CD4-positive, alpha-beta T cell (primary cell): ENCODE measurements around the gene A2M. TPM values are rescaled to one million over a fixed set of nuclear protein-coding genes. Genes with fewer than 3 reads are reported as not detected.

Source experiments
- ATAC-seq: fragments of 200-7000 bp; cut with Tn5 transposase; one replicate; pipeline ENCODE4 v1.10.0; 2022; ENCODE audit warnings: mild to moderate bottlenecking; ENCODE audit not compliant: poor library complexity
- CTCF ChIA-PET: fragments of 350-600 bp; sonication (Branson Sonifier 250); formaldehyde crosslinking; loops from one replicate; lab custom pipeline; 2021; ENCODE audit warnings: antibody characterized with exemption, inconsistent platforms; lab: Charles Lee
- POLR2A ChIA-PET: fragments of 350-600 bp; sonication (Branson Sonifier 250); formaldehyde crosslinking; loops from one replicate; lab custom pipeline; 2021; ENCODE audit warnings: antibody characterized with exemption, inconsistent platforms; lab: Charles Lee
- DNase-seq, 14 experiments: peaks; one replicate each; pipeline ENCODE4 v3.0.0-alpha.2; 2013 to 2020; ENCODE audit warnings: mixed read lengths in 2 of 14
- H3K27ac ChIP-seq, 2 donors: one replicate each; pipeline versions ENCODE4 v1.5.1 to v1.7.0; 2013; ENCODE audit warnings: low read length in 2 of 2, low read depth in 1 of 2, mild to moderate bottlenecking in 1 of 2
- H3K27me3 ChIP-seq, 2 experiments: 1 replicate in 1 of 2; 2 replicates in 1 of 2; pipeline versions ENCODE4 v1.6.1 to v1.7.0; 2013; ENCODE audit warnings: low read length in 2 of 2, control low read depth in 1 of 2, mild to moderate bottlenecking in 1 of 2, moderate library complexity in 1 of 2; ENCODE audit not compliant: insufficient read depth in 2 of 2, control insufficient read depth in 1 of 2
- H3K36me3 ChIP-seq: one replicate; pipeline ENCODE4 v1.6.1; 2013; ENCODE audit warnings: low read length, control low read depth; ENCODE audit not compliant: insufficient read depth
- H3K4me1 ChIP-seq: one replicate; pipeline ENCODE4 v1.6.1; 2013; ENCODE audit warnings: low read length, control low read depth; ENCODE audit not compliant: insufficient read depth
- H3K4me3 ChIP-seq: one replicate; pipeline ENCODE4 v1.5.1; 2013; ENCODE audit warnings: mild to moderate bottlenecking, low read length, moderate library complexity
- H3K9me3 ChIP-seq, 2 experiments: 1 replicate in 1 of 2; 2 replicates in 1 of 2; pipeline versions ENCODE4 v1.6.1 to v1.7.0; 2013; ENCODE audit warnings: low read length in 2 of 2, mild to moderate bottlenecking in 2 of 2, control low read depth in 1 of 2, moderate library complexity in 1 of 2; ENCODE audit not compliant: control insufficient read depth in 1 of 2, insufficient read depth in 1 of 2
- H3K27ac Mint-ChIP-seq: one replicate; pipeline ENCODE4 v1.8.0; 2020; ENCODE audit warnings: mixed read lengths
- H3K27me3 Mint-ChIP-seq: one replicate; pipeline ENCODE4 v1.8.0; 2021; ENCODE audit warnings: mixed read lengths
- H3K36me3 Mint-ChIP-seq: one replicate; pipeline ENCODE4 v1.8.0; 2021; ENCODE audit warnings: low read depth, mixed read lengths
- H3K4me1 Mint-ChIP-seq: one replicate; pipeline ENCODE4 v1.8.0; 2021; ENCODE audit warnings: low read depth, mixed read lengths
- H3K4me3 Mint-ChIP-seq: one replicate; pipeline ENCODE4 v1.8.0; 2020; ENCODE audit warnings: mild to moderate bottlenecking, mixed read lengths
- H3K9me3 Mint-ChIP-seq: one replicate; pipeline ENCODE4 v1.8.0; 2020; ENCODE audit warnings: mixed read lengths
- intact Hi-C, 2 experiments: fragments of 100-400 bp; cut with DNase I in 1 of 2; cut with micrococcal nuclease in 1 of 2; formaldehyde crosslinking; loops; one replicate each; pipeline versions ENCODE4 v1.15.1 to v1.9.0; 2023 to 2025; cut with DNase I, micrococcal nuclease
- total RNA-seq, 174 experiments: library from RNA in 2 of 174; stranded (reverse) in 2 of 174; gene quantifications; one replicate each; pipeline ENCODE4 v1.2.3 and lab custom pipeline; 2021 to 2026
- TF ChIP-seq, protein P1 (sequence below): fragments of 200-600 bp; IDR thresholded peaks from one replicate; pipeline ENCODE4 v1.8.0; 2022; ENCODE audit warnings: antibody characterized with exemption, mild to moderate bottlenecking

A2M gene
- total RNA-seq, 2 experiments from 2014 or later = not detected

DNA sequence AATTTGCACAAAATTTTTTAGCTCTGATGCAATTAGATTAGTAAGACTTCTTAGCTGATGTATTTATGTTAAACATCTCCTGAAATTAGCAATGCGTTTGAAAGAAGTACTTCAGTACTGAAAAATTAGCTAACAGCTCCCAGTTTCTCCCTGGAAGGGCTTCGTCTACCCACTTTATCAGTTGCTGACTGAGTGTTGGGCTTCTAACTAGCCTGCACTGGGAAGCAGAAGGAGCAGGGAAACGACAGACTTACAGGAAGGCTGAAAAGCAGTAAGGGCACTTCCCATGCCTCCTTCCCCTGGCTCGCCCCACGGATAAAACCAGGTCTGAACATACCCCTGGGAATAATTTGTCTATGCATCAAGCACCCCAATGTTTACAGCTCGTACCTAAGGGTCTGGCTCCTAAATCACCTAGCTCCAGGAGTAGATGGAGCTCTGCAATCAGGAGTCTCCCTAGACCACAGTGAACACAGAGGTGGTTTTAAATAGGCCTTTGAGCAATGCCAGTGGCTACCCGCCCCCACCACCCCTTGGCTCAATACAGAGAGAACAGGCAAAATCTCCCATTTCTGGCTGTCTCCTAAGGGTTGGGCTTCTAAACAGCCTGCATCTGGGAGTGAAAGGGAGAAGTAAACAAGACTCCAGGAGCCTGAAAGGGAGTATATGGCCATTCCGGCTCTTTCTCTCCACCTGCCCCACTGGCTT lies 23.7 kb downstream of the A2M start:
- no peaks in the 10 kb centered on the region for H3K9me3 Mint-ChIP-seq
- POLR2A ChIA-PET = no interaction called here
- no peaks in the 10 kb centered on the region for H3K27me3 Mint-ChIP-seq
- no peaks in the 10 kb centered on the region for H3K4me1 Mint-ChIP-seq
- no peak for ATAC-seq
- H3K27ac ChIP-seq = no peak overlapping the region
- H3K9me3 ChIP-seq = no peaks in the 10 kb centered on the region
- no peaks in the 10 kb centered on the region for H3K36me3 Mint-ChIP-seq
- H3K27me3 ChIP-seq = no peaks in the 10 kb centered on the region
- no peak for DNase-seq
- no peaks in the 10 kb centered on the region for H3K4me1 ChIP-seq
- H3K27ac Mint-ChIP-seq = no peak overlapping the region
- TF ChIP-seq, protein P1, sequence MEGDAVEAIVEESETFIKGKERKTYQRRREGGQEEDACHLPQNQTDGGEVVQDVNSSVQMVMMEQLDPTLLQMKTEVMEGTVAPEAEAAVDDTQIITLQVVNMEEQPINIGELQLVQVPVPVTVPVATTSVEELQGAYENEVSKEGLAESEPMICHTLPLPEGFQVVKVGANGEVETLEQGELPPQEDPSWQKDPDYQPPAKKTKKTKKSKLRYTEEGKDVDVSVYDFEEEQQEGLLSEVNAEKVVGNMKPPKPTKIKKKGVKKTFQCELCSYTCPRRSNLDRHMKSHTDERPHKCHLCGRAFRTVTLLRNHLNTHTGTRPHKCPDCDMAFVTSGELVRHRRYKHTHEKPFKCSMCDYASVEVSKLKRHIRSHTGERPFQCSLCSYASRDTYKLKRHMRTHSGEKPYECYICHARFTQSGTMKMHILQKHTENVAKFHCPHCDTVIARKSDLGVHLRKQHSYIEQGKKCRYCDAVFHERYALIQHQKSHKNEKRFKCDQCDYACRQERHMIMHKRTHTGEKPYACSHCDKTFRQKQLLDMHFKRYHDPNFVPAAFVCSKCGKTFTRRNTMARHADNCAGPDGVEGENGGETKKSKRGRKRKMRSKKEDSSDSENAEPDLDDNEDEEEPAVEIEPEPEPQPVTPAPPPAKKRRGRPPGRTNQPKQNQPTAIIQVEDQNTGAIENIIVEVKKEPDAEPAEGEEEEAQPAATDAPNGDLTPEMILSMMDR = no peak
- no peak overlapping the region for H3K4me3 Mint-ChIP-seq
- H3K36me3 ChIP-seq = peaks cover 7% of the 10 kb centered on the region
- CTCF ChIA-PET = no interaction called here
- no peak overlapping the region for H3K4me3 ChIP-seq
- intact Hi-C loops = no loop called here

- intact Hi-C loops = no loop called here
- TF ChIP-seq, protein P1 = no peak
- DNase-seq (no peak), ATAC-seq (no peak)
- POLR2A ChIA-PET = no interaction called here
- Histone ChIP-seq H3K9me3 (no peaks in the 10 kb centered on the region), H3K27me3 (no peaks in the 10 kb centered on the region), H3K4me1 (no peaks in the 10 kb centered on the region), H3K36me3 (peaks cover 7% of the 10 kb centered on the region), H3K27ac (no peak overlapping the region), H3K4me3 (no peak overlapping the region)
- Mint-ChIP-seq H3K27me3 (no peaks in the 10 kb centered on the region), H3K4me1 (no peaks in the 10 kb centered on the region), H3K27ac (no peak overlapping the region), H3K36me3 (no peaks in the 10 kb centered on the region), H3K4me3 (no peak overlapping the region), H3K9me3 (no peaks in the 10 kb centered on the region)
- CTCF ChIA-PET = no interaction called here
Observed at GRCh38 chr12:9090220-9090619, 25.5 kb downstream of the A2M start.

DNA sequence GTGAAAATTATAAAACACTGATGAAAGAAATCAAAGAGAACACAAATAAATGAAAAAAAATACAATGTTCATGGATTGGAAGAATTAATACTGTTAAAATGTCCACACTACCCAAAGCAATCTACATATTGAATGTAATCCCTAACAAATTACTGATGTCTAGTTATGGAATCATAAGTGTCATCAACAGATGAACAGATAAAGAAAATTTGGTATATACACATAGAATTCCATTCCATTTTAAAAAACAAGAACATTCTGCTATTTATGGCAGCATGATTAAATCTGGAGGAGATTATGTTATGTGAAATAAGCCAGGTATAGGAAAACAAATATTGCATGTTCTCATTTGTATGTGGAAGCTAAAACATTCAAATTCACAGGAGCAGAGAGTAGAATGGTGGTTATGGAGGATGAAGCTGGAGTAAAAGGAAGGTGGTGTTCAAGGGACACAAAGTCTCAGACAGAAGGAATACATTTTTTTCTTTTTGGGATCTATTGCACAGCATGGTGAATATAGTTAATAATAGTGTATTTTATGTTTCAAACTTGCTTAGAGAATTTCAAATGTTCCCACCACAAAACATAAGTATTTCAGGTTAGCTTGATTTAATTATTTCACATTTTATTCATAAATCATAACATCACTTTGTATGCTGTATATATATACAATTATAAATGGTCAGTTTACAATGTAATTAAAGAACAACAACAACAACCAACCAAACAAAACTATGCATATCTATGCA lies 28.5 kb downstream of the A2M start:
- no peak for DNase-seq

More for the DNA sequence above, 28.5 kb downstream of the A2M start:
- Histone ChIP-seq H3K36me3 (peaks cover 7% of the 10 kb centered on the region), H3K4me3 (no peak overlapping the region), H3K27ac (no peak overlapping the region), H3K9me3 (peaks cover 0 to 8% of the 10 kb centered on the region in 2 experiments), H3K27me3 (no peaks in the 10 kb centered on the region), H3K4me1 (no peaks in the 10 kb centered on the region)
- no peak overlapping the region for H3K4me3 Mint-ChIP-seq
- no peak overlapping the region for H3K27ac Mint-ChIP-seq
- TF ChIP-seq, protein P1 = no peak
- H3K9me3 Mint-ChIP-seq = peaks cover 5% of the 10 kb centered on the region
- no peaks in the 10 kb centered on the region for H3K27me3 Mint-ChIP-seq
- POLR2A ChIA-PET = no interaction called here
- no peaks in the 10 kb centered on the region for H3K36me3 Mint-ChIP-seq
- intact Hi-C loops = no loop called here
- no peak for ATAC-seq
- CTCF ChIA-PET = no interaction called here
- H3K4me1 Mint-ChIP-seq = no peaks in the 10 kb centered on the region
